ENCODE data around the gene UFM1.
A peak's percentile ranks its signal among the peaks of the same experiment; 100 is the strongest.
"Not testable (repeated sequence)": the region's sequence is repeated elsewhere in the genome, so short reads cannot be mapped to it uniquely, and the experiment has no call there.

Gene UFM1

GRCh38 chr13:38349390-38350113 is at the start of gene UFM1:
UFM1 (plus strand) TSS chr13:38349851; CDS start chr13:38349920, 69 bp downstream.
- peak; percentile 91 for DNase-seq

GRCh38 chr13:38301236-38301635 is 48.4 kb upstream of the UFM1 start:
- no peak for DNase-seq

- no peak for DNase-seq
Observed at GRCh38 chr13:38303816-38304320, 45.8 kb upstream of the UFM1 start.

GRCh38 chr13:38308736-38309135 is 40.9 kb upstream of the UFM1 start:
- no peak for DNase-seq

GRCh38 chr13:38309397-38309796 is 40.3 kb upstream of the UFM1 start:
- DNase-seq: no peak

- DNase-seq: not testable (repeated sequence)
Observed at GRCh38 chr13:38311175-38311574, 38.5 kb upstream of the UFM1 start.

- DNase-seq: no peak
Observed at GRCh38 chr13:38316129-38316528, 33.5 kb upstream of the UFM1 start.

- DNase-seq: no peak
Observed at GRCh38 chr13:38321654-38322053, 28.0 kb upstream of the UFM1 start.

- no peak for DNase-seq
Observed at GRCh38 chr13:38325426-38325825, 24.2 kb upstream of the UFM1 start.

- DNase-seq: no peak
Observed at GRCh38 chr13:38328699-38329098, 21.0 kb upstream of the UFM1 start.

GRCh38 chr13:38334845-38335244 is 14.8 kb upstream of the UFM1 start:
- DNase-seq: no peak

- no peak for DNase-seq
Observed at GRCh38 chr13:38338089-38338488, 11.6 kb upstream of the UFM1 start.

GRCh38 chr13:38340624-38341023 is 9.0 kb upstream of the UFM1 start:
- DNase-seq: no peak

GRCh38 chr13:38341149-38341692 is 8.4 kb upstream of the UFM1 start:
- DNase-seq: no peak

- no peak for DNase-seq
Observed at GRCh38 chr13:38346764-38347163, 2.9 kb upstream of the UFM1 start.

- DNase-seq: no peak
Observed at GRCh38 chr13:38348861-38349389, 726 bp upstream of the UFM1 start.

- no peak for DNase-seq
Observed at GRCh38 chr13:38350114-38350617, 515 bp downstream of the UFM1 start.

- no peak for DNase-seq
Observed at GRCh38 chr13:38355595-38356119, 6.0 kb downstream of the UFM1 start.

GRCh38 chr13:38358684-38359083 is 9.0 kb downstream of the UFM1 start:
- DNase-seq: no peak

GRCh38 chr13:38361542-38362262 is 12.1 kb downstream of the UFM1 start:
- peak; percentile 32 for DNase-seq

GRCh38 chr13:38363219-38363618 is 13.6 kb downstream of the UFM1 start:
- DNase-seq: no peak

- not testable (repeated sequence) for DNase-seq
Observed at GRCh38 chr13:38363746-38364145, 14.1 kb downstream of the UFM1 start.

- peak; percentile 20 for DNase-seq
Observed at GRCh38 chr13:38365661-38366060, 16.0 kb downstream of the UFM1 start.
